ENCODE measurements around the gene MUCL3.

- TF ChIP-seq CTCF (IDR thresholded peaks at IDR 0.05) = no peak
- TF ChIP-seq POLR2A (IDR thresholded peaks at IDR 0.05) = no peak
These were observed 11.2 kb downstream of the MUCL3 start for GRCh38 chr6:30951907-30952469.

Data from lower leg skin (tissue), 3 donors.